ENCODE results near the gene CSH1.
A peak's percentile ranks its signal among the peaks of the same experiment; 100 is the strongest.

CSH1 gene

DNA sequence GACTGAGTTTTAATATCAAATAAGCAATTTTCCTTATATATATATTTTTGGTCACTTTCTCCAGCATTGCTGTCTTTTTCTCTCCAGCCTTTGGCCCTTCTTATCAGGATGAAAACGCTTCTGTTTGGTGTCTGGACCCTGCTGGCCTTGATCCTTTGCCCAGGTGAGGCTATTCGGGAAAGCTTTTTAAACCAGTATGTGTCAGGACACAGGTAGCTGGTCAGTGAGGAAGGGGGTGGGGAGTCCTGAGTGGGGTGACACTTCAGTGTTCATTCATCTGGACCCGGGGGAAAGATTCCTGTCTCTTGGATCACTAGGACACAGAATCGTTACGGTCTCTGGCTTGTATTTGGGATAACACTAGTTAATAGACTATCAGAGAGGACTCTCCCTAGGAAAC is 41.7 kb downstream of the CSH1 start:
- DNase-seq, result no peak
- Histone ChIP-seq H3K4me1 (no peaks in the 10 kb centered on the region), H3K9me3 (no peaks in the 10 kb centered on the region), H3K4me3 (no peak overlapping the region), H3K27me3 (no peaks in the 10 kb centered on the region), H3K36me3 (no peaks in the 10 kb centered on the region), H3K27ac (no peak overlapping the region)
- TF ChIP-seq, protein P1, sequence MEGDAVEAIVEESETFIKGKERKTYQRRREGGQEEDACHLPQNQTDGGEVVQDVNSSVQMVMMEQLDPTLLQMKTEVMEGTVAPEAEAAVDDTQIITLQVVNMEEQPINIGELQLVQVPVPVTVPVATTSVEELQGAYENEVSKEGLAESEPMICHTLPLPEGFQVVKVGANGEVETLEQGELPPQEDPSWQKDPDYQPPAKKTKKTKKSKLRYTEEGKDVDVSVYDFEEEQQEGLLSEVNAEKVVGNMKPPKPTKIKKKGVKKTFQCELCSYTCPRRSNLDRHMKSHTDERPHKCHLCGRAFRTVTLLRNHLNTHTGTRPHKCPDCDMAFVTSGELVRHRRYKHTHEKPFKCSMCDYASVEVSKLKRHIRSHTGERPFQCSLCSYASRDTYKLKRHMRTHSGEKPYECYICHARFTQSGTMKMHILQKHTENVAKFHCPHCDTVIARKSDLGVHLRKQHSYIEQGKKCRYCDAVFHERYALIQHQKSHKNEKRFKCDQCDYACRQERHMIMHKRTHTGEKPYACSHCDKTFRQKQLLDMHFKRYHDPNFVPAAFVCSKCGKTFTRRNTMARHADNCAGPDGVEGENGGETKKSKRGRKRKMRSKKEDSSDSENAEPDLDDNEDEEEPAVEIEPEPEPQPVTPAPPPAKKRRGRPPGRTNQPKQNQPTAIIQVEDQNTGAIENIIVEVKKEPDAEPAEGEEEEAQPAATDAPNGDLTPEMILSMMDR (IDR thresholded peaks at IDR 0.05), result no peak
- intact Hi-C loops (cut with DNase I; ENCODE audit: low total_unique reads), result no loop called here

DNA sequence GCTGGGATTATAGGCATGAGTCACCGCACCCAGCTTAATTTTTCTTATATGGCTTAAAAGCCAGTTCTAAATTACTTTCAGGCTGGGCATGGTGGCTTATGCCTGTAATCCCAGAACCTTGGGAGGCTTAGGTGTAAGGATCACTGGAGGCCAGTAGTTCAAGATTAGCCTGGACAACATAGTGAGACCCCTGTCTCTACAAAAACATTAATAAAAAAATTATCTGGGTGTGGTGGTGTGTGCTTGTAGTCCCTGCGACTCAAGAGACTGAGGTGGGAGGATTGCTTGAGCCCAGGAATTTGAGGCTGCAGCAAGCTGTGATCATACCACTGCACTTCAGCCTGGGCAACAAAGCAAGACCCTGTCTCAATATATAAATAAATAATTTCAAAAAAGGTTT is 43.1 kb downstream of the CSH1 start:
- H3K4me3 ChIP-seq, result no peak overlapping the region
- H3K4me1 ChIP-seq, result peaks cover 0 to 10% (median 0%) of the 10 kb centered on the region in 4 donors
- no peaks in the 10 kb centered on the region for H3K36me3 ChIP-seq
- no peaks in the 10 kb centered on the region for H3K27me3 ChIP-seq
- H3K9me3 ChIP-seq, result no peaks in the 10 kb centered on the region
- DNase-seq, result no peak
- TF ChIP-seq, protein P1 (IDR thresholded peaks at IDR 0.05), result no peak
- no peak overlapping the region for H3K27ac ChIP-seq
- intact Hi-C loops (cut with DNase I; ENCODE audit: low total_unique reads), result no loop called here

DNA sequence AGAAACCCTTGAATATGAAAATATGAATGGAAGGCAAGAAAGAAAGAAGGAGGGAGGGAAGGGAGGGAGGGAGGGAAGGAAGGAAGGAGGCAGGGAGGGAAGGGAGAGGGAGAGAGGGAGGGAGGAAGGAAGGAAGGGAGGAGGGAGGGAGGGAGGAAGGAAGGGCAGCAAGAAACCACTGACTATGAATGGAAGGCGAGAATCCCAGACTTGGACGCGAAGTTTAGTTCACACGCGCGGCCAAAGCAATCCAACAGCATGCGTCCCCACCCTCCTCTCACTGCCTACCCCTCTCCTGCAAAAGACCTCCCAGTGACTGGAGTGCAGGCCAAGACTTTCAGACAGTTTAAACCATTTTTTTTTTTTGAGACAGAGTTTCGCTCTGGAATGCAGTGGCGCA is 46.0 kb downstream of the CSH1 start:
- DNase-seq, result no peak
- Histone ChIP-seq H3K9me3 (no peaks in the 10 kb centered on the region), H3K4me1 (peaks cover 0 to 10% (median 0%) of the 10 kb centered on the region in 4 donors), H3K27ac (no peak overlapping the region), H3K4me3 (no peak overlapping the region), H3K36me3 (no peaks in the 10 kb centered on the region), H3K27me3 (no peaks in the 10 kb centered on the region)
- TF ChIP-seq, protein P1 (IDR thresholded peaks at IDR 0.05), result no peak
- intact Hi-C loops (cut with DNase I; ENCODE audit: low total_unique reads), result no loop called here

DNA sequence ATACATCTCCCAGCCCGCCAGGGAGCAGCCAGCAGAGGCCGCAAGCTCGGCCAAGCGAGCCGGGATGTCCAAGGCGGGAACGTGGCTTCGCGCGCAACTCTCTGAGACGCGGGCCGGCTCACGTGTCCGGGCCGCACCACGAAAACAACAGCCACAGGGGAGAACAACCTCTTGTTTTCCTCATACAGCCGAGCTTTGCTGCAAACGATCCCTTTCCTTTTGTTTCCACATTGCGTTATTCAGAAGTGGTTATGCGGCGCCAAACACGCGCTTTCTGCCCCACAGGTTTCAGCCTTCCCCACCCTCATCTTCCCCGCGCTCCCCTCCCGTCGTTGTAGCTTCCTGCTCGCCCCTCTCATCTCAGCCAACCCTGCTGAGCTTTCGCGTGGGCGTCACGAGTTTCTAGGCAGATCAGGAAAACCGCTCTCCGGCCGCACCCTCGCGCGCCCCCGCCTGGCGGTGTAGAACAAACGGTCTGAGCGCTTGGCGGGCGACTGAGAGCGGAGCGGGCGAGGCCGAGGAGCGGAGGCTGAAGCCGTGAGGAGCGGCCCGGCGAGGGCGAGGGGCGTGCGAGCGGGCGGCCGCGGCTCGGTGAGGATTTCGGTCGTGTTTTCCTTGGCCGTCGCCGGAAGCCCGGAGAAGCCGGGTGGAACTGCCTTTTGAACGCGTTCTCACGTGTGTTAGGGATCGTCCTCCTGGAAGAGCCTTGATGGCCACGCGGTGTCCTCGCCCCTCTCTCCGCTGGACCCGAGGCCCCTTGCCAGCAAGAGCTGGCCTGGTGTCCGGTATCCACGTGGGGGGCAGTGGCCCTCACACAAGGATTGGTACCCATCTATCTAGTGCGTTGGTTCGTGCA is 47.3 kb downstream of the CSH1 start:
- Histone ChIP-seq H3K27me3 (no peaks in the 10 kb centered on the region), H3K4me1 (peaks cover 0 to 12% (median 2%) of the 10 kb centered on the region in 4 donors)

DNA sequence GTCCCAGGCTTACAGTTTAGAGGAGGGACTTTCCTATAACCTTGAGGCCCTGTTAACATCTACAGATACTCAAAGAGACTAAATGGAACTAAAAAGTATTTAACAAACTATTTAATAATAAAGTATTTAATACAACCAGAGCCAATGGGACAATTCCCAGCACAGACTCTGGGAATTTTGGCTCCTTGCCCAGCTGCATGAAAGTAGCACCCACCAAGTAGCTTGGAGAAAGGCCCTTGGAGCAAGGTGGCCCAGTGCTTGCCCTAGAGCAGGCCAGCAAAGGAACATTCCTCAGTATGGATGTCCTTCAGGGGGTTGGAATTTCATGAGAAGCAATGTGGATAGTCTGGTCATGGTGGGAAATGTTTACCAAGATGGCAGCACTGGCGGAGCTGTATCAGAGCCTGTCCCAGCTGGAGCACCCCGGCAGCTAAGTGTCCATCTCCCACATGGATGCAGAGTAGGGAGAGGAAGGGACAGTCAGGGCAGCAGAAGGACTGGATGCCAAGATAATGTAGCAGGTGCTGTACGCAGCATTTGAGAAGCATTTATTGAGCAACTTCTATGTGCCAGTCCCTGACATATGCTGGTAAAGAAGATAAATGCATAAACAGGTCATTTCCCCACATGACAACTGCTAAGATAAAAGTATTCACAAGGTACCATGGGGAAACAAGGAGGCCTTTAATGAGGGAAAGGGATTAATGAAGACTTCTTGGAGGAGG is 48.7 kb downstream of the CSH1 start:
- Histone ChIP-seq H3K36me3 (no peaks in the 10 kb centered on the region), H3K27ac (no peak overlapping the region), H3K27me3 (no peaks in the 10 kb centered on the region), H3K4me1 (peaks cover 0 to 19% (median 7%) of the 10 kb centered on the region in 4 donors), H3K4me3 (no peak overlapping the region), H3K9me3 (no peaks in the 10 kb centered on the region)
- no peak for DNase-seq
- TF ChIP-seq, protein P1 (IDR thresholded peaks at IDR 0.05), result no peak
- intact Hi-C loops (cut with DNase I; ENCODE audit: low total_unique reads), result no loop called here

More for the DNA sequence above, 47.3 kb downstream of the CSH1 start:
- DNase-seq, result peak; percentile 90 to 96
- TF ChIP-seq, protein P1 (IDR thresholded peaks at IDR 0.05), result peak; percentile 60 to 65
- peak overlapping the region; percentile 34 to 35 for H3K4me3 ChIP-seq
- peak overlapping the region; percentile 52 to 59 for H3K27ac ChIP-seq
- H3K36me3 ChIP-seq, result no peaks in the 10 kb centered on the region
- intact Hi-C loops (cut with DNase I; ENCODE audit: low total_unique reads), result no loop called here
- no peaks in the 10 kb centered on the region for H3K9me3 ChIP-seq
